Smooth muscle cell (in vitro differentiated cells): ENCODE data around the gene ERICH4. TPM values are rescaled to one million over a fixed set of nuclear protein-coding genes. Genes with fewer than 3 reads are reported as not detected.

ENCODE experiments used
- DNase-seq: peaks from one replicate; lab custom pipeline; 2025; ENCODE audit not compliant: unreplicated experiment; lab: John Stamatoyannopoulos, UW
- H2AFZ ChIP-seq: fragments of 200-600 bp; sonication (generic); 2 replicates; pipeline ENCODE4 v1.6.0; 2016; ENCODE audit warnings: antibody characterized with exemption, low read depth, mild to moderate bottlenecking
- H3F3A ChIP-seq: fragments of 200-600 bp; sonication (generic); 2 replicates; pipeline ENCODE4 v1.6.0; 2017; ENCODE audit warnings: antibody characterized with exemption, low read depth
- H3K27ac ChIP-seq: fragments of 200-600 bp; sonication (generic); 2 replicates; pipeline ENCODE4 v1.5.1; 2016; ENCODE audit warnings: low read depth, mild to moderate bottlenecking
- H3K27me3 ChIP-seq: fragments of 200-600 bp; sonication (generic); 2 replicates; pipeline ENCODE4 v1.6.1; 2016; ENCODE audit warnings: low read depth, mild to moderate bottlenecking
- H3K36me3 ChIP-seq: fragments of 200-600 bp; sonication (generic); 2 replicates; pipeline ENCODE4 v1.5.1; 2016; ENCODE audit warnings: low read depth
- H3K4me1 ChIP-seq: fragments of 200-600 bp; sonication (generic); 2 replicates; pipeline ENCODE4 v1.5.1; 2016; ENCODE audit warnings: low read depth
- H3K4me2 ChIP-seq: fragments of 200-600 bp; sonication (generic); 2 replicates; pipeline ENCODE4 v1.6.0; 2016; ENCODE audit warnings: mild to moderate bottlenecking
- H3K4me3 ChIP-seq: fragments of 200-600 bp; sonication (generic); 2 replicates; pipeline ENCODE4 v1.5.1; 2016; ENCODE audit warnings: mild to moderate bottlenecking
- H3K79me2 ChIP-seq: fragments of 200-600 bp; sonication (generic); 2 replicates; pipeline ENCODE4 v1.6.0; 2016; ENCODE audit warnings: low read depth, mild to moderate bottlenecking
- H3K9ac ChIP-seq: fragments of 200-600 bp; sonication (generic); 2 replicates; pipeline ENCODE4 v1.6.0; 2016; ENCODE audit warnings: low read depth
- H3K9me3 ChIP-seq: fragments of 200-600 bp; sonication (generic); replicated peaks from 2 replicates; pipeline ENCODE4 v1.5.1; 2016; ENCODE audit warnings: low read depth
- H4K20me1 ChIP-seq: fragments of 200-600 bp; sonication (generic); 2 replicates; pipeline ENCODE4 v1.6.0; 2016; ENCODE audit warnings: low read depth
- CTCF ChIP-seq: fragments of 200-600 bp; sonication (generic); IDR thresholded peaks from 2 replicates; pipeline ENCODE4 v1.5.1; 2017; ENCODE audit warnings: borderline replicate concordance, mild to moderate bottlenecking, antibody characterized with exemption; ENCODE audit not compliant: insufficient read depth, poor library complexity, severe bottlenecking
- WGBS: methylation state at CpG from one replicate; pipeline ENCODE4 v1.1.7; 2016; ENCODE audit warnings: low lambda C conversion rate; 5-methylcytosine and 5-hydroxymethylcytosine counted together
- polyA plus RNA-seq: library from polyadenylated mRNA; unstranded; fragments of >200 nt; fragmentation: Nextera tagmentation; extraction: Ambion mirVana; gene quantifications from 2 replicates; pipeline ENCODE4 v1.2.1, GENCODE V29; 2016
- total RNA-seq: library from RNA; depleted of rRNA; stranded (reverse); fragments of >200 nt; gene quantifications from 2 replicates; pipeline ENCODE4 v1.2.3, GENCODE V29; 2014

ERICH4 gene
- total and polyA plus RNA-seq, 2 experiments from 2014 or later = not detected

GRCh38 chr19:41422456-41422855 lies 20.5 kb upstream of the ERICH4 start:
- Histone ChIP-seq H3K9ac (no peak overlapping the region), H3F3A (no peaks in the 10 kb centered on the region), H2AFZ (no peak overlapping the region), H4K20me1 (no peaks in the 10 kb centered on the region), H3K36me3 (no peaks in the 10 kb centered on the region), H3K79me2 (no peaks in the 10 kb centered on the region), H3K27me3 (no peaks in the 10 kb centered on the region), H3K27ac (no peak overlapping the region), H3K4me2 (no peak overlapping the region), H3K9me3 (no peaks in the 10 kb centered on the region), H3K4me1 (peaks cover 6% of the 10 kb centered on the region), H3K4me3 (no peak overlapping the region)
- DNase-seq = no peak
- no peak for TF ChIP-seq CTCF
- WGBS = 94% methylated on average over 18 of the region's 18 CpGs

GRCh38 chr19:41422955-41423354 lies 20.0 kb upstream of the ERICH4 start:
- Histone ChIP-seq H2AFZ (no peak overlapping the region), H3K79me2 (no peaks in the 10 kb centered on the region), H3K36me3 (no peaks in the 10 kb centered on the region), H3K27me3 (no peaks in the 10 kb centered on the region), H3F3A (no peaks in the 10 kb centered on the region), H3K9ac (no peak overlapping the region), H3K4me2 (no peak overlapping the region), H4K20me1 (no peaks in the 10 kb centered on the region), H3K4me1 (peaks cover 6% of the 10 kb centered on the region), H3K27ac (no peak overlapping the region), H3K4me3 (no peak overlapping the region), H3K9me3 (no peaks in the 10 kb centered on the region)
- 98% methylated on average over 12 of the region's 12 CpGs for WGBS
- no peak for DNase-seq
- TF ChIP-seq CTCF = no peak

GRCh38 chr19:41424335-41425173 lies 18.4 kb upstream of the ERICH4 start:
- no peak for TF ChIP-seq CTCF
- H3K9me3 ChIP-seq = no peaks in the 10 kb centered on the region
- 92% methylated on average over 21 of the region's 21 CpGs for WGBS
- no peaks in the 10 kb centered on the region for H3K36me3 ChIP-seq
- no peak overlapping the region for H3K4me2 ChIP-seq
- H2AFZ ChIP-seq = no peak overlapping the region
- no peak for DNase-seq
- H3F3A ChIP-seq = no peaks in the 10 kb centered on the region
- no peaks in the 10 kb centered on the region for H3K27me3 ChIP-seq
- no peak overlapping the region for H3K9ac ChIP-seq
- no peaks in the 10 kb centered on the region for H3K79me2 ChIP-seq
- H3K4me3 ChIP-seq = no peak overlapping the region
- H3K27ac ChIP-seq = no peak overlapping the region
- H3K4me1 ChIP-seq = peaks cover 6% of the 10 kb centered on the region
- no peaks in the 10 kb centered on the region for H4K20me1 ChIP-seq
